ENCODE results near the gene SORCS1. TPM values are rescaled to one million over a fixed set of nuclear protein-coding genes. Genes with fewer than 3 reads are reported as not detected.

The SORCS1 gene
- total RNA-seq, 2 donors from 2014 or later = not detected

DNA sequence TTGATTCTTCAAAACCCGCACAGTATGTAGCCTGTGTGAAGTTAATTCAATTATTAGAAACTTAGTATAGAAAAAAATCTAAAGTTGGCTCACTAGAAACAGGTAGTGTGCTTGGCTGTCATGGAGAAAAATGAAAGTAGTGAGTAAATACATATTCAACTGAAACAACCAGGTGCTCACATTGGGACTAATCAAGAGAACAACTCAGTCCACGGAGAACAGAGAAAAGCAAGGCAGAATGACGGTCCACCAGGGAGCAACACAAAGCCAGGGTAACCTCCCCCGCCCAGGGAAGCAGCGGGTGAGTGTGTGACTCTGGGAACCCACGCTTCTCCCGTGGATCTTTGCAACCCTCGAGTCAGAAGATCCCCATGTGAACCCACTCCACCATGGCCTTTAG is 300.5 kb downstream of the SORCS1 start:
- Mint-ChIP-seq H3K36me3 (ENCODE audit: insufficient read depth in 2 of 2) (peaks cover 2% of the 10 kb centered on the region in 2 donors), H3K4me1 (ENCODE audit: low read depth) (no peaks in the 10 kb centered on the region), H3K27ac (no peak overlapping the region), H3K27me3 (ENCODE audit: low read depth) (no peaks in the 10 kb centered on the region), H3K4me3 (no peak overlapping the region), H3K9me3 (peaks cover 5 to 8% of the 10 kb centered on the region in 2 donors)
- DNase-seq = no peak
- ATAC-seq (replicated peaks in 1 of 2) = no peak

DNA sequence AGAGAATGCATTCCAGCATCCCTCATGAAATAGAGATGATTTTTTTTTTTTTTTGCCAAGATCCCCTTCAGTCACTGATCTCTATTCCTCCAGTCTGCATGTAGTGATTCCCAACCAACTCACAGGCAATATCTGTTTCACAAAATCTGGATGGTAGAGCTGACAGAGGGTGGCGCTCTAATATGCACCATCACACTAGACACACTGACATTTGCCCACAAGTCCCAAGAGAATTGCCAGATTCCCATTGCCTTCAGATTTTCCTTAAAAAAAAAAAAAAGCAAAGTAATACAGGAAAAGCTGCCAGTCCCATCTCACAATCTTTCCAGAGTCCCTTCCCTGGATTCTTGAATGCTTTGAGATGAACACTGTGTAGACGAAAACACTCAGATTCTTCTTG is 301.0 kb downstream of the SORCS1 start:
- H3K27ac Mint-ChIP-seq = no peak overlapping the region
- DNase-seq (no peak), ATAC-seq (replicated peaks in 1 of 2) (no peak)
- H3K9me3 Mint-ChIP-seq = peaks cover 5 to 8% of the 10 kb centered on the region in 2 donors
- H3K4me3 Mint-ChIP-seq = no peak overlapping the region
- no peaks in the 10 kb centered on the region for H3K27me3 Mint-ChIP-seq (ENCODE audit: low read depth)
- H3K36me3 Mint-ChIP-seq (ENCODE audit: insufficient read depth in 2 of 2) = peaks cover 0 to 2% of the 10 kb centered on the region in 2 donors
- H3K4me1 Mint-ChIP-seq (ENCODE audit: low read depth) = no peaks in the 10 kb centered on the region

DNA sequence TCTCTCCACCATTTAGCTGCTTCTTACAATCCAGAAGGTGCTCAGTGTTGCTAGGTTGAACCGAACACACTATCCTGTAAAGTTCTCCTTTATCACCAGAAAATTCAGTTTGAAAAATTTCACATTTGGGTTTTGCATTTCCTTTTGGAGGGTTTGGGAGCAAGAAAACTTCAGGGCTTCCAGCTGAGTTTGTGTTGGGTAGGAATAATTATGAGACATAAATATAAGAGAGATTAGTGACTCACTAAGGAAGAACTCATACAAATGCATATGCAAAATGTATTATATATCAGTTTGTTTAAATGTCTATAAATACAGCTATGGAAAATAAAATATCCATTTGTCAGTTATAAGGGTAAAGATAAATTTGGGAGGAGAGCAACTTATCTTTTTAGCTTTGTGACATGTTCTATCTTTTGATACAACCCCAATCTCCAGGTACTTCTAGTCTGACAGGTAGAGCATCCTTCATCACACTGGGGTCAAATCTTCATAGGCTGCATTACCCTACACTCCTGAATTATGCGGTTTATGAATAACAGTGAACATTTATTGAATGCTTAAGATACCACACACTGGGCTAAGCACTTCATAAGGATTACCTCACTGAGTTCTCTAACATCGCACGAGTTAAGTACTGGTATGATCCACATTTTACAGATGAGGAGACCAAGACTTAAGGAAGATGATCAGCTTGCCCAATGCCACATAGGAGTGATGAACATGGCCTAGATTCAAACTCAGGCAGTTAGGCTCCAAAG is 304.4 kb downstream of the SORCS1 start:
- Mint-ChIP-seq H3K4me3 (no peak overlapping the region), H3K27me3 (ENCODE audit: low read depth) (no peaks in the 10 kb centered on the region), H3K4me1 (ENCODE audit: low read depth) (no peaks in the 10 kb centered on the region), H3K36me3 (ENCODE audit: insufficient read depth in 2 of 2) (no peaks in the 10 kb centered on the region), H3K9me3 (peaks cover 4 to 6% of the 10 kb centered on the region in 2 donors), H3K27ac (no peak overlapping the region)
- no peak for DNase-seq
- ATAC-seq (replicated peaks in 1 of 2) = no peak

DNA sequence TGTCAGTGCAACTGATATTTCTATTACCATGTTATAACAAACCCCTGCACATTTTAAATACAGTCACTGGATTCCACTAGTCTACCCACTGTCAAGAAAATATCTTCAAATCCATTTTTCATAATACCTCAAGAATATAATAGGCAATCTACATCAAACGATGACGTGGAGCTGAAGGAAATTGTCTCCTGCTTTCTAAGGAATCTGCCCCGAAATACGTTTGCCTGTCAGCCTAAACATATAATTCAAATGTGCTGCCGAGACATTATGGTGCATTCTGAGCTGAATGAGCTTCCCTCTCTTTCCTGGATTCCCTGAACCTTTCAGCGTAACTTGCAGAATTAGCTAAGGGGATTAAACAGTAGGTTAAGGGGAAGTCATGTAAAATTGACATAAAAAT is 306.8 kb downstream of the SORCS1 start:
- no peaks in the 10 kb centered on the region for H3K27me3 Mint-ChIP-seq (ENCODE audit: low read depth)
- H3K36me3 Mint-ChIP-seq (ENCODE audit: insufficient read depth in 2 of 2) = no peaks in the 10 kb centered on the region
- H3K4me3 Mint-ChIP-seq = no peak overlapping the region
- peaks cover 9 to 10% of the 10 kb centered on the region in 2 donors for H3K9me3 Mint-ChIP-seq
- H3K4me1 Mint-ChIP-seq (ENCODE audit: low read depth) = no peaks in the 10 kb centered on the region
- no peak overlapping the region for H3K27ac Mint-ChIP-seq
- DNase-seq (no peak), ATAC-seq (replicated peaks in 1 of 2) (no peak)

DNA sequence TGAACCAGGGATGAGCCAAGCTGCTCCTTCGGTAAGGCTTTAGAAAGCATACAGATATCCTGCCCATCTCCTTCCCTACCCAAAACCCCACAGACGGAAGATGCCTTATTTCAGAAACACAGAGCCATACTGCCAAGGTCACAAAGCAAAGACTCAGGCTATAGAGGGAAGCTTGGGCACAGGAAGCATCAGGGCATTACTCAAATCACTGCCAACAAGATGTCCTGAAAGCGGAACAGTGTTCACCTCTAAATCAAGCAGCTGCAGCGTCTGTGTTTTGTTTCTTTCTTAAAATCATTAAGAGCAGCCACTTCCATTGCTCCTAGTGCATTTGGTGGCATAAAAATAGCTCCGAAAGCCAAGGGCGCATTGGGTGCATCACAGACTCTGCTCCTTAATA is 307.3 kb downstream of the SORCS1 start:
- ATAC-seq (replicated peaks in 1 of 2) = no peak
- Mint-ChIP-seq H3K27ac (no peak overlapping the region), H3K9me3 (peaks cover 9 to 10% of the 10 kb centered on the region in 2 donors), H3K27me3 (ENCODE audit: low read depth) (no peaks in the 10 kb centered on the region), H3K36me3 (ENCODE audit: insufficient read depth in 2 of 2) (no peaks in the 10 kb centered on the region), H3K4me1 (ENCODE audit: low read depth) (no peaks in the 10 kb centered on the region), H3K4me3 (no peak overlapping the region)
- no peak for DNase-seq

DNA sequence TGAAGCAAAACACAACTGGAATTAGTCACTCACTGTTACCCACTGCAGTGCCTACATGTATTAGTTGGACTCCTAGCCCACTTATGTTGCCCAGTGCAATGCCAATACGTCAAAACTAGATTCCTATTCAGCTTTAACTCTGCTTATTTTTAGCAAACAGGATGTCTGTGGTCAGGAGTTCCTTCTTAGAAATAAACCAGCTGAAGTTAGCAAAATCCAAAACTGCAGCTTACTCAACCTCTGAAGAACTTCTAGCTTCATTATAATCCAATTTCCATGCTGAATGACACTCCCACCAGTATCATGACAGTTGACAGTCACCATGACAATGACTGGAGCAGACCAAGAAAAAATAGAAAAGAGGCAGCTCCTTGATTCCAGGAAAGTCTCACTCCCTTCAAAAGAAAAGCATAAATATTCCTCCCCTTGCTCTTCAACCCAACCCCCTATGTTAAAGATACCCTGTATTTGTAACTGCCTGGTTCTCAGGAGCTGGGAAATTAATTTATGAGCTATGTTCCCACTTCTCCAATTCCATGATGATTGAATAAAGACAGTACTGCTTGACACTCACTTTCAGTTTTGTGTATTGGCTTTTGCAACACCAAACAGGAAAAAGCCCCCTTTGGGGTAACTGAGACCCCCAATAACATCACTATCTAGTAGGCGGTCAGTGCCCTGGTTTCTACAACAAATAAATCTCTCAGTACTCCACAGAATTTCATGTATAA is 327.4 kb downstream of the SORCS1 start:
- Mint-ChIP-seq H3K27ac (no peak overlapping the region), H3K9me3 (peaks cover 0 to 1% of the 10 kb centered on the region in 2 donors), H3K27me3 (ENCODE audit: low read depth) (no peaks in the 10 kb centered on the region), H3K4me1 (ENCODE audit: low read depth) (no peaks in the 10 kb centered on the region), H3K4me3 (no peak overlapping the region), H3K36me3 (ENCODE audit: insufficient read depth in 2 of 2) (no peaks in the 10 kb centered on the region)
- DNase-seq (peak in 1 of 2 donors; percentile 0), ATAC-seq (replicated peaks in 1 of 2) (peak; percentile 52 to 81)

DNA sequence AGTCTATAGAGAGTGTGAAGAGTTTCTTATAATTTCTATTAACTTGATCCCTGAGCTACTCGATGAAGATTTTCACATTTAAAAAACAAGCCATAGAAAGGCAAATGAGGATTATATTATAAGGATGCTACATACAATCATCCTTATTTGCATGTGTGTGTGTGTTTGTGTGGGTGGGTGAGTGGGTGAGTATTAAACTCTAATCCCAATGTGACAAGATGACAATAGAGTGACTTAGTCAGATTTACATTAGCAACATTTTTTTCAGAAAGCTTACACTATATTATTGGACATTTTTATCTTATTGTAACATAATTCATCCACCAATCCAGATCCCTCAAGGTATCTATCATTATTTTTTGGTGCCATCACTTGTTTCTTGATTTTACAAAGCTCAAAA is 331.7 kb downstream of the SORCS1 start:
- Mint-ChIP-seq H3K27ac (no peak overlapping the region), H3K4me3 (no peak overlapping the region), H3K4me1 (ENCODE audit: low read depth) (no peaks in the 10 kb centered on the region), H3K27me3 (ENCODE audit: low read depth) (no peaks in the 10 kb centered on the region), H3K36me3 (ENCODE audit: insufficient read depth in 2 of 2) (no peaks in the 10 kb centered on the region), H3K9me3 (no peaks in the 10 kb centered on the region)
- ATAC-seq (replicated peaks in 1 of 2) (no peak), DNase-seq (no peak)

DNA sequence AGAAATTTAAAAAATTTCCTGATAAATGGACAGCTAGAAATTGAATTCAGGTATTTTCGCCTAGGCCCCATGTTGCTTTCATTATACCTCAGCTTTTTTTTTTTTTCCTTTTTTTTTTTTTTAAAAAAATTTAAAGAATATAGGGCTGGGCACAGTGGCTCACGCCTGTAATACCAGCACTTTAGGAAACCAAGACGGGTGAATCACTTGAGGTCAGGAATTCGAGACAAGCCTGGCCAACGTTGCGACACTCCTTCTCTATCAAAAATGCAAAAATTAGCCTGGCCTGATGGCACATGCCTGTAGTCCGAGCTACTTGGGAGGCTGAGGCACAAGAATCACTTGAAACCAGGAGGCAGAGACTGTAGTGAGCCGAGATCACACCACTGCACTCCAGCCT is 334.0 kb downstream of the SORCS1 start:
- Mint-ChIP-seq H3K27me3 (ENCODE audit: low read depth) (no peaks in the 10 kb centered on the region), H3K4me3 (no peak overlapping the region), H3K9me3 (no peaks in the 10 kb centered on the region), H3K36me3 (ENCODE audit: insufficient read depth in 2 of 2) (no peaks in the 10 kb centered on the region), H3K4me1 (ENCODE audit: low read depth) (no peaks in the 10 kb centered on the region), H3K27ac (no peak overlapping the region)
- DNase-seq = no peak
- no peak for ATAC-seq (replicated peaks in 1 of 2)

DNA sequence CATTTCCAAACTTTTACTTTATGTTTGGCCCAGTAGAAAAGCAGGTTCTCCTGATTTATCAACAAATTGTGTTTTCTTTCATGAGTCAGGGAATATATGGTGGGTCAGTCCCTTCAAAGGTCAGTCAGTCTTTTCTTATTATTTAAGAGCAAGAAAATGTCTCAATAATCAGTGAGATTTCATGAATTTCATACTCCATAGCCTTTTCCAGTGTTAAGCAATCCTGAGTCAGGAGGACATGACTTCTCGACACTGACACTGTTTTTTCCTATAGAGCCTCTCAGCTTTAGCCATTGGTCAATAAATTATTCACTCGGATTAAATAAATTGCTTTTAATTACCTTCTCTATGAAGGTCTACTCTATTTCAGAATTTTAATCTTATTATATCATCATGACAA is 334.5 kb downstream of the SORCS1 start:
- H3K4me3 Mint-ChIP-seq = no peak overlapping the region
- DNase-seq (no peak), ATAC-seq (replicated peaks in 1 of 2) (no peak)
- H3K27me3 Mint-ChIP-seq (ENCODE audit: low read depth) = no peaks in the 10 kb centered on the region
- H3K27ac Mint-ChIP-seq = no peak overlapping the region
- H3K36me3 Mint-ChIP-seq (ENCODE audit: insufficient read depth in 2 of 2) = no peaks in the 10 kb centered on the region
- no peaks in the 10 kb centered on the region for H3K4me1 Mint-ChIP-seq (ENCODE audit: low read depth)
- no peaks in the 10 kb centered on the region for H3K9me3 Mint-ChIP-seq

DNA sequence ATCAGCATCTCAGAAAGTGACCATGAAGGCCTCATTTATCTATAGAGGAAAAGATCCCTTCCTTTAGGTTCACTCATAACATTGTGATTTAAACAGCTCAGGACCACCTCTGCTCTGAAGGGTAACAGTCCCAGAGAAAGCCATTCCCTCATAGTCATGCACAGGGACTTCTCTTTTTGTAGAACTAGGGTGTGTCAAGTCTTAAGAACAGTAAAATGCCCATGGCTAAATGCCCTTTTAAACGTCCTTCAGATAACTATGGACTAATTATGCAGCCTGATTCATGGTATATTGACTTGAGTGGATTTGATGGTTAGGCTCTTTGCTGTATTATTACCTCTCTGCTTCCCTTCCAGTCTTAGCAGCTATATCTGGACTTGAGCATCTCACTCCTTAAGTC is 337.8 kb downstream of the SORCS1 start:
- no peak for DNase-seq
- no peak for ATAC-seq (replicated peaks in 1 of 2)
- Mint-ChIP-seq H3K27me3 (ENCODE audit: low read depth) (no peaks in the 10 kb centered on the region), H3K27ac (no peak overlapping the region), H3K9me3 (no peaks in the 10 kb centered on the region), H3K36me3 (ENCODE audit: insufficient read depth in 2 of 2) (no peaks in the 10 kb centered on the region), H3K4me1 (ENCODE audit: low read depth) (no peaks in the 10 kb centered on the region), H3K4me3 (no peak overlapping the region)

DNA sequence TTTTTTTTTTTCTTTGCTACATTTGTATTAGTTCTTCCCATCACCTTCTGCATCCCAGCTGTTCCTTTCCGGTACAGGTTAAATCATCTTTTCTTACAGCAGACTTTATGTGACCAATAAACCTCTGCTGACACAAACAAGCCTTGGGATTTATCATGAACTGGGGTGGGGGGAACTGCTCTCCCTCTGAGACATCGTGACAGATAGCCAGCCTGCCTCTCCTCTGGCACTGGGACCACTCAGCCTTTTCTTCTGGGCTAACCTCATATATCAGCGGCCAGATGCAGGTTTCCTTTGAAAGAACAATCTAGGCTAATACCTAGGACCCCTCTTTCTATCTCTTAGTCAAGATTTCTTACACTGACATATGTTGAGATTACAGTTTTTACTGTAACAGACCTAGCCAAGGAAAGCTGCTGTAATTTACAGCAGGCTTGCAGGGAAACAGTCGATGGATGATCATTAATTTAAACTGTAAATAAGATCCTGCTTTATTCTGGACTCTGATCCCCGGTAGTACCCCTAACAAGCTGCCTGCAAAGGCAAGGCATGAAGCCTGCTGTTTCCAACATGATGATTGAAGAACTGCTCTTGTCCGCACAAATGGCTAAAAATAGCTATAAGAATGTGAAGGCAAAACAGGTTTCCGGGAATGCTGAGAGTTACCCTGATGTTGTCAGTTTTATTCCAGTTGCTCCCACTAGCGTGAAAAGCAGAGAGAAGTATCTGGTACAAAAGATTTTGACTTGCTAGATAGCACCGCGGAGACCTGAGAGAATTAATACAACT is 338.7 kb downstream of the SORCS1 start:
- no peaks in the 10 kb centered on the region for H3K36me3 Mint-ChIP-seq (ENCODE audit: insufficient read depth in 2 of 2)
- H3K4me3 Mint-ChIP-seq = no peak overlapping the region
- DNase-seq (no peak), ATAC-seq (replicated peaks in 1 of 2) (no peak)
- no peaks in the 10 kb centered on the region for H3K9me3 Mint-ChIP-seq
- no peak overlapping the region for H3K27ac Mint-ChIP-seq
- no peaks in the 10 kb centered on the region for H3K4me1 Mint-ChIP-seq (ENCODE audit: low read depth)
- H3K27me3 Mint-ChIP-seq (ENCODE audit: low read depth) = no peaks in the 10 kb centered on the region

DNA sequence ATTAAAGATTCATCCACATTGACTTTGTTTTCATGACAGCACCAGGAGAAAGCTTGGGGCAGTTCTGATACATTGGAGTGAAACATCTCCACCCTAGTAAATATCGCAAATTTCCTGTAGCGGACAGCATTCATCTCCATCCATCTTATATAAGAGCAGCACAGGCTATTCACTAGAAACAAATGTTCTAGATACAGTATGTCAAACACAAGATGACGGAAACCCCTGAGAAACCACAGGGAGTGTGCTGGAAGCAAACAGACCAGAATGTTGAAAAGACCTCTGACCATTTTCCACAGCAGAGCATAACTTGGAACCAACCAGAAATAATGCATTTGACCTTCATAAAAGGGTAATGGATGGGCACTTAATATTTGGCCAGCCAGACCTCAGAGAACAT is 343.9 kb downstream of the SORCS1 start:
- Mint-ChIP-seq H3K27ac (no peak overlapping the region), H3K4me1 (ENCODE audit: low read depth) (no peaks in the 10 kb centered on the region), H3K4me3 (no peak overlapping the region), H3K27me3 (ENCODE audit: low read depth) (no peaks in the 10 kb centered on the region), H3K36me3 (ENCODE audit: insufficient read depth in 2 of 2) (no peaks in the 10 kb centered on the region), H3K9me3 (no peaks in the 10 kb centered on the region)
- no peak for ATAC-seq (replicated peaks in 1 of 2)
- DNase-seq = no peak

DNA sequence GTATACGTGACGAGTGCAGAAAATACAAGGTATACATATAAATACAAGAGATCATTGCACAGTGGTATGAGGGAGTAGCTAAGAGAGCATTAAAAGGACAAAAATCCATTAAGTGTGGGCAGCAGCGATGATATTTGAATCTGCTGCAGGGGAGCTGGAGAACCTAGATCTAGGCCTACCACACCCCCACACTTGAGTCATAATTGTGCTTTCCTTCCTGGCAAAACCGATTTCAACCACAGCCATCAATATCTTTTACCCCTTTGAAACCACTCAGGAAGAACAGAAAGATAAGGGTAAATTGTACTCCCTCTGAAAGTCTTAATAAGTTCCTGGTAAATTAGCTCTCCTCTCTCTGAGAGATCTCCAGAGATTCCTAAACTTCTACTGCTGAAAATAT is 345.0 kb downstream of the SORCS1 start:
- H3K4me1 Mint-ChIP-seq (ENCODE audit: low read depth) = no peaks in the 10 kb centered on the region
- H3K27me3 Mint-ChIP-seq (ENCODE audit: low read depth) = no peaks in the 10 kb centered on the region
- H3K36me3 Mint-ChIP-seq (ENCODE audit: insufficient read depth in 2 of 2) = no peaks in the 10 kb centered on the region
- no peak for ATAC-seq (replicated peaks in 1 of 2)
- no peak overlapping the region for H3K27ac Mint-ChIP-seq
- no peaks in the 10 kb centered on the region for H3K9me3 Mint-ChIP-seq
- no peak overlapping the region for H3K4me3 Mint-ChIP-seq
- DNase-seq = no peak
